ENCODE results near the gene CEP250.
"Not testable (repeated sequence)": the region's sequence is repeated elsewhere in the genome, so short reads cannot be mapped to it uniquely, and the experiment has no call there.

Gene CEP250

GRCh38 chr20:35502352-35502751, 47.0 kb downstream of the CEP250 start:
- no peak for DNase-seq

GRCh38 chr20:35503281-35503680, 47.9 kb downstream of the CEP250 start:
- DNase-seq: no peak

GRCh38 chr20:35503841-35504561, 48.6 kb downstream of the CEP250 start:
- DNase-seq: no peak

- DNase-seq: no peak
Measured at GRCh38 chr20:35504751-35505150, 49.4 kb downstream of the CEP250 start.

GRCh38 chr20:35506179-35506578, 50.8 kb downstream of the CEP250 start:
- DNase-seq: no peak

GRCh38 chr20:35506872-35507638, 51.7 kb downstream of the CEP250 start:
- DNase-seq: no peak

GRCh38 chr20:35508493-35509218, 53.3 kb downstream of the CEP250 start:
- DNase-seq: no peak

GRCh38 chr20:35510951-35511735, 55.7 kb downstream of the CEP250 start:
- no peak for DNase-seq

- DNase-seq: no peak
Measured at GRCh38 chr20:35511814-35512420, 56.5 kb downstream of the CEP250 start.

- DNase-seq: no peak
Measured at GRCh38 chr20:35514371-35514932, 59.1 kb downstream of the CEP250 start.

GRCh38 chr20:35515341-35515740, 59.9 kb downstream of the CEP250 start:
- DNase-seq: no peak

GRCh38 chr20:35515949-35516645, 60.7 kb downstream of the CEP250 start:
- no peak for DNase-seq

GRCh38 chr20:35517125-35517524, 61.7 kb downstream of the CEP250 start:
- DNase-seq: no peak

GRCh38 chr20:35517767-35518166, 62.4 kb downstream of the CEP250 start:
- not testable (repeated sequence) for DNase-seq

GRCh38 chr20:35518955-35519354, 63.6 kb downstream of the CEP250 start:
- no peak for DNase-seq

GRCh38 chr20:35523298-35523888, 68.0 kb downstream of the CEP250 start:
- DNase-seq: no peak

- no peak for DNase-seq
Measured at GRCh38 chr20:35525639-35526038, 70.2 kb downstream of the CEP250 start.

GRCh38 chr20:35527122-35527769, 71.8 kb downstream of the CEP250 start:
- DNase-seq: no peak

GRCh38 chr20:35529552-35529951, 74.2 kb downstream of the CEP250 start, which contains the start of gene C20orf173:
C20orf173 (minus strand) TSS chr20:35529652; CDS start chr20:35529373, 279 bp downstream.
- no peak for DNase-seq

- no peak for DNase-seq
Measured at GRCh38 chr20:35539756-35540212, 84.4 kb downstream of the CEP250 start.
